DOHH2 (cell line): ENCODE results near the gene SHISA7.

Experiments
- H3F3A ChIP-seq: fragments of 200-600 bp; sonication (generic), shearing (Covaris generic); 2 replicates; pipeline ENCODE4 v1.6.0; 2016; ENCODE audit warnings: antibody characterized with exemption, mild to moderate bottlenecking; ENCODE audit not compliant: control insufficient read depth, insufficient read depth
- H3K27ac ChIP-seq: fragments of 200-600 bp; sonication (generic); 2 replicates; pipeline ENCODE4 v1.5.1; 2014; ENCODE audit warnings: low read depth, mild to moderate bottlenecking, low read length, moderate library complexity
- H3K27me3 ChIP-seq: fragments of 200-600 bp; sonication (generic); 2 replicates; pipeline ENCODE4 v1.6.1; 2014; ENCODE audit warnings: mild to moderate bottlenecking, low read length, mixed read lengths; ENCODE audit not compliant: control insufficient read depth
- H3K36me3 ChIP-seq: fragments of 200-600 bp; sonication (generic); 2 replicates; pipeline ENCODE4 v1.6.1; 2014; ENCODE audit warnings: mild to moderate bottlenecking, low read length, moderate library complexity, mixed read lengths; ENCODE audit not compliant: control insufficient read depth
- H3K4me1 ChIP-seq: fragments of 200-600 bp; sonication (generic); 2 replicates; pipeline ENCODE4 v1.6.1; 2014; ENCODE audit warnings: mild to moderate bottlenecking, low read length, mixed read lengths; ENCODE audit not compliant: control insufficient read depth
- H3K4me2 ChIP-seq: fragments of 200-600 bp; sonication (generic); 2 replicates; pipeline ENCODE4 v1.6.0; 2014; ENCODE audit warnings: mild to moderate bottlenecking, low read length, moderate library complexity
- H3K4me3 ChIP-seq: fragments of 200-600 bp; sonication (generic); 2 replicates; pipeline ENCODE4 v1.5.1; 2014; ENCODE audit warnings: mild to moderate bottlenecking, low read length, mixed read lengths
- H3K79me2 ChIP-seq: fragments of 200-600 bp; sonication (generic); 2 replicates; pipeline ENCODE4 v1.6.1; 2014; ENCODE audit warnings: mild to moderate bottlenecking, low read length, mixed read lengths; ENCODE audit not compliant: control insufficient read depth
- H3K9me2 ChIP-seq: fragments of 200-600 bp; sonication (generic); replicated peaks from 2 replicates; pipeline ENCODE4 v1.6.1; 2014; ENCODE audit warnings: mild to moderate bottlenecking, low read length, mixed read lengths; ENCODE audit not compliant: control insufficient read depth
- H3K9me3 ChIP-seq: fragments of 200-600 bp; sonication (generic); 2 replicates; pipeline ENCODE4 v1.6.1; 2014; ENCODE audit warnings: antibody characterized with exemption, low read length, mixed read lengths; ENCODE audit not compliant: control insufficient read depth, insufficient read depth
- H4K20me1 ChIP-seq: fragments of 200-600 bp; sonication (generic); 2 replicates; pipeline ENCODE4 v1.6.0; 2014; ENCODE audit warnings: low read depth, mild to moderate bottlenecking, antibody characterized with exemption, low read length, moderate library complexity; ENCODE audit not compliant: control insufficient read depth, insufficient read depth
- CTCF ChIP-seq: fragments of 200-600 bp; sonication (generic); IDR thresholded peaks from one replicate; pipeline ENCODE4 v1.5.1; 2014; ENCODE audit warnings: antibody characterized with exemption, mild to moderate bottlenecking, low read depth, low read length; ENCODE audit not compliant: poor library complexity, severe bottlenecking
- EZH2phosphoT487 ChIP-seq: fragments of 200-600 bp; sonication (generic); IDR thresholded peaks from 2 replicates; pipeline ENCODE4 v1.6.1; 2017; ENCODE audit warnings: borderline replicate concordance, mild to moderate bottlenecking, antibody characterized with exemption, low read length, moderate library complexity, mixed read lengths

The SHISA7 gene

GRCh38 chr19:55385724-55386492 lies 57.2 kb downstream of the SHISA7 start, which contains the start of gene RPL28:
RPL28 (plus strand) TSS chr19:55385932; CDS start chr19:55386358, 426 bp downstream.
- peak within 1 kb of the TSS; percentile 97 for H3K27ac ChIP-seq
- peaks cover 58% of the 10 kb centered on the region for H3F3A ChIP-seq
- peaks cover 3% of the 10 kb centered on the region; the same call in 1 of the 2 replicates for H3K27me3 ChIP-seq
- peaks cover 54% of the 10 kb centered on the region for H3K36me3 ChIP-seq
- H3K9me3 ChIP-seq, result no peaks in the 10 kb centered on the region
- peak within 1 kb of the TSS; percentile 99 for H3K4me2 ChIP-seq
- H4K20me1 ChIP-seq, result peaks cover 34% of the 10 kb centered on the region
- peak within 1 kb of the TSS; percentile 99 for H3K4me3 ChIP-seq
- no peaks in the 10 kb centered on the region for H3K9me2 ChIP-seq
- H3K79me2 ChIP-seq, result peaks cover 60% of the 10 kb centered on the region
- peaks cover 63% of the 10 kb centered on the region for H3K4me1 ChIP-seq
- TF ChIP-seq CTCF (no peak), EZH2phosphoT487 (no peak)

- H4K20me1 ChIP-seq, result peaks cover 30% of the 10 kb centered on the region
- H3K4me1 ChIP-seq, result peaks cover 57% of the 10 kb centered on the region
- no peaks in the 10 kb centered on the region for H3K9me3 ChIP-seq
- H3F3A ChIP-seq, result peaks cover 50% of the 10 kb centered on the region
- peaks cover 60% of the 10 kb centered on the region for H3K79me2 ChIP-seq
- peak overlapping the region; percentile 97 for H3K27ac ChIP-seq
- H3K27me3 ChIP-seq, result peaks cover 3% of the 10 kb centered on the region; the same call in 1 of the 2 replicates
- H3K9me2 ChIP-seq, result no peaks in the 10 kb centered on the region
- H3K4me3 ChIP-seq, result peak overlapping the region; percentile 99
- peaks cover 52% of the 10 kb centered on the region for H3K36me3 ChIP-seq
- no peak for TF ChIP-seq EZH2phosphoT487
- H3K4me2 ChIP-seq, result peak overlapping the region; percentile 99
Measured at GRCh38 chr19:55384920-55385723, 58.0 kb downstream of the SHISA7 start.

GRCh38 chr19:55384131-55384919 lies 58.8 kb downstream of the SHISA7 start, which contains the start of gene TMEM238:
TMEM238 (minus strand) TSS chr19:55384292; CDS start chr19:55384259, 33 bp downstream.
- H4K20me1 ChIP-seq, result peaks cover 29% of the 10 kb centered on the region
- H3K27me3 ChIP-seq, result peaks cover 3% of the 10 kb centered on the region; the same call in 1 of the 2 replicates
- TF ChIP-seq EZH2phosphoT487 (no peak), CTCF (no peak)
- H3K4me2 ChIP-seq, result peak within 1 kb of the TSS; percentile 99
- no peaks in the 10 kb centered on the region for H3K9me3 ChIP-seq
- H3K27ac ChIP-seq, result peak within 1 kb of the TSS; percentile 97
- H3F3A ChIP-seq, result peaks cover 45% of the 10 kb centered on the region
- peaks cover 51% of the 10 kb centered on the region for H3K4me1 ChIP-seq
- peaks cover 60% of the 10 kb centered on the region for H3K79me2 ChIP-seq
- peak within 1 kb of the TSS; percentile 99 for H3K4me3 ChIP-seq
- H3K9me2 ChIP-seq, result no peaks in the 10 kb centered on the region
- H3K36me3 ChIP-seq, result peaks cover 44% of the 10 kb centered on the region
